ENCODE measurements around the gene CCDC102A. TPM values are rescaled to one million over a fixed set of nuclear protein-coding genes. Genes with fewer than 3 reads are reported as not detected.

CCDC102A gene
- total RNA-seq, 1 experiment from 2014 or later = 8.1 TPM

GRCh38 chr16:57519796-57520360 is 16.5 kb downstream of the CCDC102A start:
- H3K4me2 ChIP-seq = no peak overlapping the region
- intact Hi-C loops (cut with micrococcal nuclease; ENCODE audit: unreplicated experiment) = loop anchor here (1.0 kb wide), 2 partner anchors 102 to 220 kb away; no protein-coding TSS in a partner anchor
- H3K9me2 ChIP-seq (ENCODE audit: insufficient read depth) = no peaks in the 10 kb centered on the region
- H3K27ac ChIP-seq = no peak overlapping the region
- H3K4me1 ChIP-seq (replicated peaks; ENCODE audit: insufficient read depth) = no peaks in the 10 kb centered on the region
- no peak overlapping the region for H2AFZ ChIP-seq
- TF ChIP-seq EZH2 (IDR thresholded peaks at IDR 0.05; ENCODE audit: low read depth) = no peak
- peak; percentile 96 for TF ChIP-seq CTCF (conservative IDR thresholded peaks at IDR 0.05)
- BruUV-seq (replicated peaks) = no TSS peak
- H3K36me3 ChIP-seq (ENCODE audit: low read depth) = no peaks in the 10 kb centered on the region
- no peaks in the 10 kb centered on the region for H4K20me1 ChIP-seq (ENCODE audit: insufficient read depth)
- H3K9me3 ChIP-seq (ENCODE audit: insufficient read depth, low read depth) = no peaks in the 10 kb centered on the region
- no peak overlapping the region for H3K4me3 ChIP-seq
- peak in 1 of 2 experiments; percentile 64 for DNase-seq
- ChIA-PET CTCF (interaction anchor here (0.6 to 1.1 kb wide), 4 partner anchors 13 to 220 kb away, joined by 3 to 12 read pairs (median 4); no protein-coding TSS in a partner anchor), POLR2A (ENCODE audit: unreplicated experiment) (no interaction called here)
- no peaks in the 10 kb centered on the region for H3K27me3 ChIP-seq (ENCODE audit: insufficient read depth, low read depth)
- H3F3A ChIP-seq (ENCODE audit: insufficient read depth, low read depth) = no peaks in the 10 kb centered on the region
- no peaks in the 10 kb centered on the region for H3K79me2 ChIP-seq (ENCODE audit: low read depth)

DNA sequence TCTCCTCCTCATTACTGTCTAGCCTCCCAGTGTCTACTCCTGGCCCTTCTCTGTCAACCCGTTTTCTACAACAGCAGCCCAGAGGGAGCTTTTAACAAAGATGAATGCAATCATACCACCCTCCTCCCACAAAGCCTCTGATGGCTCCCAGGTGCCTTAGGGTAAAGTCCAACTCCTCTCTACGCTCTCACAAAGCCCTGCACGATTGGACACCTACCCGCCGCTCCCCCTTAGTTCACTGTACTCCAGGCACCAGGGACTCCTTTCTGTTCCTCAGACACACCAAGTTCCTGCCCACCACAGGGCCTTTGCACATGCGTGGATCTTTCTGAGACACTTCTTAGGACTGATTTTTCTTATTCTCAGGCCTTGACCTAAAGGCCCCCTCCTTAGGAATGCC is 17.4 kb downstream of the CCDC102A start:
- no peaks in the 10 kb centered on the region for H3K79me2 ChIP-seq (ENCODE audit: low read depth)
- H3K27ac ChIP-seq = no peak overlapping the region
- ChIA-PET POLR2A (ENCODE audit: unreplicated experiment) (interaction anchor here (0.6 kb wide), 1 partner anchor 314 kb away, joined by 6 read pairs; no protein-coding TSS in a partner anchor), CTCF (no interaction called here)
- no peaks in the 10 kb centered on the region for H3K36me3 ChIP-seq (ENCODE audit: low read depth)
- no peaks in the 10 kb centered on the region for H3K27me3 ChIP-seq (ENCODE audit: insufficient read depth, low read depth)
- H4K20me1 ChIP-seq (ENCODE audit: insufficient read depth) = no peaks in the 10 kb centered on the region
- no peak for DNase-seq
- no peak overlapping the region for H3K4me2 ChIP-seq
- H3K9me2 ChIP-seq (ENCODE audit: insufficient read depth) = no peaks in the 10 kb centered on the region
- no peaks in the 10 kb centered on the region for H3F3A ChIP-seq (ENCODE audit: insufficient read depth, low read depth)
- no peaks in the 10 kb centered on the region for H3K9me3 ChIP-seq (ENCODE audit: insufficient read depth, low read depth)
- TF ChIP-seq CTCF (conservative IDR thresholded peaks at IDR 0.05) = no peak
- TF ChIP-seq EZH2 (IDR thresholded peaks at IDR 0.05; ENCODE audit: low read depth) = no peak
- BruUV-seq (replicated peaks) = no TSS peak
- H3K4me1 ChIP-seq (replicated peaks; ENCODE audit: insufficient read depth) = no peaks in the 10 kb centered on the region
- intact Hi-C loops (cut with micrococcal nuclease; ENCODE audit: unreplicated experiment) = loop anchor here (1.0 kb wide), 2 partner anchors 101 to 219 kb away; no protein-coding TSS in a partner anchor
- no peak overlapping the region for H3K4me3 ChIP-seq
- no peak overlapping the region for H2AFZ ChIP-seq

- Histone ChIP-seq H3K79me2 (ENCODE audit: low read depth) (no peaks in the 10 kb centered on the region), H3K9me2 (ENCODE audit: insufficient read depth) (no peaks in the 10 kb centered on the region), H3K4me1 (replicated peaks; ENCODE audit: insufficient read depth) (no peaks in the 10 kb centered on the region), H2AFZ (no peak overlapping the region), H4K20me1 (ENCODE audit: insufficient read depth) (no peaks in the 10 kb centered on the region), H3K4me2 (no peak overlapping the region), H3F3A (ENCODE audit: insufficient read depth, low read depth) (no peaks in the 10 kb centered on the region), H3K36me3 (ENCODE audit: low read depth) (no peaks in the 10 kb centered on the region), H3K9me3 (ENCODE audit: insufficient read depth, low read depth) (no peaks in the 10 kb centered on the region), H3K4me3 (no peak overlapping the region), H3K27me3 (ENCODE audit: insufficient read depth, low read depth) (no peaks in the 10 kb centered on the region), H3K27ac (no peak overlapping the region)
- no peak for DNase-seq
- no TSS peak for BruUV-seq (replicated peaks)
- TF ChIP-seq CTCF (conservative IDR thresholded peaks at IDR 0.05) = no peak
- no peak for TF ChIP-seq EZH2 (IDR thresholded peaks at IDR 0.05; ENCODE audit: low read depth)
- CTCF ChIA-PET = no interaction called here
- intact Hi-C loops (cut with micrococcal nuclease; ENCODE audit: unreplicated experiment) = no loop called here
- POLR2A ChIA-PET (ENCODE audit: unreplicated experiment) = no interaction called here
Measured at GRCh38 chr16:57518520-57518919, 17.9 kb downstream of the CCDC102A start.
